Osteocyte (in vitro differentiated cells): ENCODE data around the gene PROX1. TPM values are rescaled to one million over a fixed set of nuclear protein-coding genes. Genes with fewer than 3 reads are reported as not detected.

Experiments used
- DNase-seq: peaks from one replicate; pipeline ENCODE4 v3.0.0; 2021; ENCODE audit warnings: mixed read lengths; ENCODE audit not compliant: unreplicated experiment; ENCODE audit errors: extremely low spot score
- H3K27ac Mint-ChIP-seq: one replicate; pipeline ENCODE4 v1.8.0; 2021; ENCODE audit warnings: mild to moderate bottlenecking, mixed read lengths; ENCODE audit not compliant: unreplicated experiment
- H3K27me3 Mint-ChIP-seq: one replicate; pipeline ENCODE4 v1.8.0; 2021; ENCODE audit warnings: mixed read lengths; ENCODE audit not compliant: unreplicated experiment
- H3K36me3 Mint-ChIP-seq: one replicate; pipeline ENCODE4 v1.8.0; 2021; ENCODE audit warnings: mixed read lengths; ENCODE audit not compliant: unreplicated experiment
- H3K4me1 Mint-ChIP-seq: one replicate; pipeline ENCODE4 v1.8.0; 2021; ENCODE audit warnings: mixed read lengths; ENCODE audit not compliant: unreplicated experiment
- H3K4me3 Mint-ChIP-seq: one replicate; pipeline ENCODE4 v1.8.0; 2021; ENCODE audit warnings: mild to moderate bottlenecking, moderate library complexity, mixed read lengths; ENCODE audit not compliant: unreplicated experiment
- H3K9me3 Mint-ChIP-seq: one replicate; pipeline ENCODE4 v1.8.0; 2021; ENCODE audit warnings: mixed read lengths; ENCODE audit not compliant: unreplicated experiment
- CTCF ChIP-seq: fragments of 200-600 bp; sonication (generic); IDR thresholded peaks from 2 replicates; pipeline ENCODE4 v1.5.0; 2021; ENCODE audit warnings: antibody characterized with exemption, mild to moderate bottlenecking, moderate library complexity
- total RNA-seq: library from RNA; stranded (reverse); gene quantifications from 2 replicates; pipeline ENCODE4 v1.2.1, GENCODE V29; 2021

PROX1 gene
- total RNA-seq, 1 donor from 2014 or later = 0.32 TPM

DNA sequence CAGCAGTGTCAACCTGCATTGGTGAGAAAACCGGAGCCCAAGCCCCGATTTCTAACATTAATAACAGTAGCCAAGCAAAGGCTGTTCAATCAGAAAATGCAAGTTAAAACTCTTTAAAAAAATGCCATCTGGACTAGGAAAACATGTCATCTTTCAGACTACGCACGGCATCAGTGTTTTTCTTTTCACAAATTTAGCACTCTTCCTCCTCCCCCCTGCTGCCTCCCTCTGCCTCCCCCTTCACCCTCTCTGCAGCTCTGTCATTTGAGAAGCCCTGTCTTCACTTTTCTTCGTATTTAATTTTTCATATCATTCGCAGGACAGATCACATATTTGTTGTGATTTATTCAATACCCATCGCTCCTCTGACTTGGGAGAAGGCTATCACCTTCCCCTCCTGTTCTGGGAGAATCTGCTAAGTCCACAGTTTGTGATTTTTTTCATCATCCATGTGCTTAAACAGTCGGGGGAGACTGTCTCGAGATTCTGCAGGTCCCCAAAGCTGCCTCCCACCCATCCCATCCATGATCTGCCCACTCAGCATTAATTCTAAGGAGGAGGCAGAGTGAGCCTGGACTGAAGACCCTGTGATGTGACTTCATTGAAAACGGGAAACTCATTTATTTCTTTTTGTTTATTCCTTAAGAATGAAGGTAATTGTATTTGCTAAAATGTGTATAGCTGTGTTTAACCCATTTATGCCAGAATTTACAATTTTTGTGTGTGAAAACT, 84.8 kb downstream of the PROX1 start:
- Mint-ChIP-seq H3K27ac (no peak overlapping the region), H3K4me3 (no peak overlapping the region), H3K9me3 (no peaks in the 10 kb centered on the region), H3K4me1 (no peaks in the 10 kb centered on the region), H3K27me3 (no peaks in the 10 kb centered on the region), H3K36me3 (no peaks in the 10 kb centered on the region)
- DNase-seq = no peak
- no peak for TF ChIP-seq CTCF

DNA sequence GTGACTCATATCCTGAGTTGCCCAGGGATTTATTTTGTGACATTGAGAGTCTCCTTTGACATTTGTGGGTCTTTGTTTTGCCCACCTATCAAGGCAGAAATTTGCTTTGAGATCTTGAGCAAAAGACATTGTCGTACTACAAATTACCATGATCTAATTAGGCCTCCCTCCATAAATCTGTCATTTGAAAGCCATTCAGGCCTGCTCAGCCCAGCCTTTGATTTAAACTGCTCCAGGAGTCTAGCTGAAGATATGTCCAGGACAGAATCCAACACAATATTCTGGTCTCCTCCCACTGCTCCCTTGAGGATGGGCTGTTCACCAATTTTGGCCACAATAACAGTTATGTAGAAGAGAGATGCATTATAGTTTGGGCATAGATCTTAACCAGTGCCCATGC, 86.7 kb downstream of the PROX1 start:
- no peak for DNase-seq
- no peak overlapping the region for H3K4me3 Mint-ChIP-seq
- no peaks in the 10 kb centered on the region for H3K27me3 Mint-ChIP-seq
- no peak for TF ChIP-seq CTCF
- H3K36me3 Mint-ChIP-seq = no peaks in the 10 kb centered on the region
- H3K4me1 Mint-ChIP-seq = no peaks in the 10 kb centered on the region
- no peak overlapping the region for H3K27ac Mint-ChIP-seq
- H3K9me3 Mint-ChIP-seq = no peaks in the 10 kb centered on the region

DNA sequence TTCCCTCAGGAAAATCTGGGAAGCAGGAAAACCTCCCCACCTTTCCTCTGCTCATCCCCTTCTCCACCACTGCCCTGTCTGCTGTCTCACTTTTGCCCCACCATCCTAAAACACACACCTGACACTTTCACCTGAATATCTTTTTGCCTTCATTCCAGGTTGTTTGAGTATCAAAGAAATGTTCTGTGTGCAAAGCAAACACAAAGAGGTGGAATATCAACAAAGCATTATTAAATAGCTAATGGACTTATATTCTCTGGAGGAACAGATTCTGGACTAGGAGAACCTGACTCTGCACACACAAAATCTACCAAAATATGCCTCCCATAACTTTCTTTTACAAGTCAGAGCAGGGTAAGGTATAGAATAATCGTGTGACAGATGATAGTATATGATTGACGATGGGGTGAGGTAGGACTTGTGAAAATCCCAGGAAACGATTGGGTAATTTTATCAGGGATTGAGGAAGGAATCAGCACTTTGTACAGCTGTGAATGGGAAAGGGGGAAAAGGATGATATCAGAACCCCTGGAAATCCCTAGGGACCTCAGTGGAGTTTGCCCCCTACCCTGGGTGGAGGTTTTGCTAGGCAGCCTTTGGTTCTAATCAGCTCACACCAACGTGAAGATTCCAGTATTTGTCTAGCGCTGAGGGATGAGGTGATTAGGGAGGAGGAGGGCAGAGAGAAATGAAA, 87.7 kb downstream of the PROX1 start:
- Mint-ChIP-seq H3K27ac (no peak overlapping the region), H3K9me3 (no peaks in the 10 kb centered on the region), H3K4me3 (no peak overlapping the region), H3K36me3 (no peaks in the 10 kb centered on the region), H3K27me3 (no peaks in the 10 kb centered on the region), H3K4me1 (no peaks in the 10 kb centered on the region)
- TF ChIP-seq CTCF = no peak
- no peak for DNase-seq

GRCh38 chr1:214075999-214076707, 88.4 kb downstream of the PROX1 start:
- Mint-ChIP-seq H3K9me3 (no peaks in the 10 kb centered on the region), H3K36me3 (no peaks in the 10 kb centered on the region), H3K27me3 (no peaks in the 10 kb centered on the region), H3K4me1 (no peaks in the 10 kb centered on the region), H3K4me3 (no peak overlapping the region), H3K27ac (no peak overlapping the region)
- TF ChIP-seq CTCF = no peak
- no peak for DNase-seq

DNA sequence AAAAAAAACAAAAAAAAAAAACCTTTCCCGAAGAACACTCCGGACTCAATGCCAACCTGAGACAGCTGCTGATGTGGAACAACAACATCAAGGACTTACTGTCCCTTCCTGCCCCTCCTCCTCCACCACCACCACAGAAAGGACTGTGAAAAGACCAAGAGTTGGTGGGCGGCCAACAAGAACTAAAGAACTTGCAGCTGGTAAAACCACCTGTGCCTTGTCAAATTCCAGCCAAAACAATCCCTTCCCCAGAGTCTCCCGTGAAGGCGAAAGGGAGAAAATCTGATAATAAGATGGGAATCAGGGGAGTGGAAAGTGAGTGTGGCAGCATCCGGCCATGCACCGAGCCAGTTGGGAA, 88.9 kb downstream of the PROX1 start:
- no peaks in the 10 kb centered on the region for H3K9me3 Mint-ChIP-seq
- no peak for DNase-seq
- no peak for TF ChIP-seq CTCF
- H3K27me3 Mint-ChIP-seq = no peaks in the 10 kb centered on the region
- H3K27ac Mint-ChIP-seq = no peak overlapping the region
- no peaks in the 10 kb centered on the region for H3K4me1 Mint-ChIP-seq
- H3K36me3 Mint-ChIP-seq = no peaks in the 10 kb centered on the region
- no peak overlapping the region for H3K4me3 Mint-ChIP-seq
